Measurements from ENCODE around the gene TRIM46.
"Not testable (repeated sequence)": the region's sequence is repeated elsewhere in the genome, so short reads cannot be mapped to it uniquely, and the experiment has no call there.

Gene TRIM46

DNA sequence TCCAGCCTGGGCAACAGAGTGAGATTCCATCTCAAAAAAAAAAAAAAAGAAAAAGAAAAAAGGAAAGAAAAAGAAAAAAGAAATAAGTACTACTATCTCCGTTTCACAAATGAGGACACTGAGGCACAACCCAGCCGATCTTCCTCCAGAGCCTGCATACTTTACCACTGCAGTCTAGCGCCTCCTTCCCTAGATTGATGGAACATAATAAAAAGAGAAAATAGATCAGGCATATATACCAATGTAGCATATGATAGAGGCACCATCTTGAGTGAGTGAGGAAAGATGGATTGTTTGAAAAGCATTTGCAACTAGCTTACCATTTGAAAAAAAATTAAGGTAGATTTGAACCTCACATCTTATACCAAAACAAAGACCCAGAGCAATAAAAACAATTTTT is 28.2 kb upstream of the TRIM46 start:
- H3K27me3 Mint-ChIP-seq (ENCODE audit: low read depth, poor library complexity), result peaks cover 39% of the 10 kb centered on the region
- H3K4me1 Mint-ChIP-seq, result no peaks in the 10 kb centered on the region
- H3K27ac Mint-ChIP-seq, result no peak overlapping the region

DNA sequence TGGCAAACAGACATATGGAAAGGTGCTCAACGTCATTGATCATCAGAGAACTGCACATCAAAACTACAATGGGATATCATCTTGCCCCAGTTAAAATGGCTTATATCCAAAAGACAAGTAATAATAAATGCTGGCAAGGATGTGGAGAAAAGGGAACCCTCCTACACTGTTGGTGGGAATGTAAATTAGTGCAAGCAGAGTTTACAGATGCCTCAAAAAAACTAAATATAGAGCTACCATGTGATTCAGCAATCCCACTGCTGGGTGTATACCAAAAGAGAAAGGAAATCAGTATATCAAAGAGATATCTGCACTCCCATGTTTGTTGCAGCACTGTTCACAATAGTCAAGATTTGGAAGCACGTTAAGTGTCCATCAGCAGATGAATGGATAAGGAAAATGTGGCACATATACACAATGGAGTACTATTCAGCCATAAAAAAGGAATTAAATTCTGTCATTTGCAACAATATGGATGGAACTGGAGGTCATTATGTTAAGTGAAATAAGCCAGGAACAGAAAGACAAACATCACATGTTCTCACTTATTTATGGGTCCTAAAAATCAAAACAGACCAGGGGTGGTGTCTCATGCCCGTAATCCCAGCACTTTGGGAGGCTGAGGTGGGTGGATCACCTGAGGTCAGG is 17.5 kb upstream of the TRIM46 start:
- peaks cover 31% of the 10 kb centered on the region for H3K27me3 Mint-ChIP-seq (ENCODE audit: low read depth, poor library complexity)
- not testable (repeated sequence) for H3K4me3 Mint-ChIP-seq; H3K9me3 Mint-ChIP-seq; H3K36me3 Mint-ChIP-seq (ENCODE audit: low read depth); H3K4me1 Mint-ChIP-seq; H3K27ac Mint-ChIP-seq; DNase-seq

More for the DNA sequence above, 28.2 kb upstream of the TRIM46 start:
- H3K9me3 Mint-ChIP-seq, result no peaks in the 10 kb centered on the region
- TF ChIP-seq, protein P1, sequence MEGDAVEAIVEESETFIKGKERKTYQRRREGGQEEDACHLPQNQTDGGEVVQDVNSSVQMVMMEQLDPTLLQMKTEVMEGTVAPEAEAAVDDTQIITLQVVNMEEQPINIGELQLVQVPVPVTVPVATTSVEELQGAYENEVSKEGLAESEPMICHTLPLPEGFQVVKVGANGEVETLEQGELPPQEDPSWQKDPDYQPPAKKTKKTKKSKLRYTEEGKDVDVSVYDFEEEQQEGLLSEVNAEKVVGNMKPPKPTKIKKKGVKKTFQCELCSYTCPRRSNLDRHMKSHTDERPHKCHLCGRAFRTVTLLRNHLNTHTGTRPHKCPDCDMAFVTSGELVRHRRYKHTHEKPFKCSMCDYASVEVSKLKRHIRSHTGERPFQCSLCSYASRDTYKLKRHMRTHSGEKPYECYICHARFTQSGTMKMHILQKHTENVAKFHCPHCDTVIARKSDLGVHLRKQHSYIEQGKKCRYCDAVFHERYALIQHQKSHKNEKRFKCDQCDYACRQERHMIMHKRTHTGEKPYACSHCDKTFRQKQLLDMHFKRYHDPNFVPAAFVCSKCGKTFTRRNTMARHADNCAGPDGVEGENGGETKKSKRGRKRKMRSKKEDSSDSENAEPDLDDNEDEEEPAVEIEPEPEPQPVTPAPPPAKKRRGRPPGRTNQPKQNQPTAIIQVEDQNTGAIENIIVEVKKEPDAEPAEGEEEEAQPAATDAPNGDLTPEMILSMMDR (IDR thresholded peaks at IDR 0.05), result no peak
- H3K4me3 Mint-ChIP-seq, result no peak overlapping the region
- DNase-seq, result no peak
- H3K36me3 Mint-ChIP-seq (ENCODE audit: low read depth), result no peaks in the 10 kb centered on the region

DNA sequence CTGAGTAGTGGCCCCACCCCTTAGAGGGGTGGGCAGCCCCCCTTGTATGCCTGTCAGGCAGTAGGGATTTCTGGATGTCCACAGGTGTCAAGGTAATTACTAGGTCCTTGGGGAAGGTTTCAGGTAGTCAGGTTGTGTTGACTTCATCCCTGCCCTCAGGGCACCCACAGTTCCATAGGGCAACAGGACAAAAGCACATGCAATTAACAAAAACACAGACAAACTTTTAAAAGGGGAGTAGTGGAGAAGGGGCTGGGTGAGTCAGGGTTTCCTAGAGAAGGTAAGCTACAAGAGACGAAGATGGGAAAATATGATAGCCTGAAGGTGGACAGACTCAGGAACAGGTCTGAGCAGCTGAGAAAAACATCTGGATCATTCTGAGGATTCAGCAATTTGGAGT is 14.7 kb upstream of the TRIM46 start:
- no peak overlapping the region for H3K4me3 Mint-ChIP-seq
- peaks cover 12% of the 10 kb centered on the region for H3K9me3 Mint-ChIP-seq
- H3K4me1 Mint-ChIP-seq, result no peaks in the 10 kb centered on the region
- DNase-seq, result no peak
- peaks cover 16% of the 10 kb centered on the region for H3K27me3 Mint-ChIP-seq (ENCODE audit: low read depth, poor library complexity)
- no peak overlapping the region for H3K27ac Mint-ChIP-seq
- H3K36me3 Mint-ChIP-seq (ENCODE audit: low read depth), result no peaks in the 10 kb centered on the region
- TF ChIP-seq, protein P1 (IDR thresholded peaks at IDR 0.05), result no peak

DNA sequence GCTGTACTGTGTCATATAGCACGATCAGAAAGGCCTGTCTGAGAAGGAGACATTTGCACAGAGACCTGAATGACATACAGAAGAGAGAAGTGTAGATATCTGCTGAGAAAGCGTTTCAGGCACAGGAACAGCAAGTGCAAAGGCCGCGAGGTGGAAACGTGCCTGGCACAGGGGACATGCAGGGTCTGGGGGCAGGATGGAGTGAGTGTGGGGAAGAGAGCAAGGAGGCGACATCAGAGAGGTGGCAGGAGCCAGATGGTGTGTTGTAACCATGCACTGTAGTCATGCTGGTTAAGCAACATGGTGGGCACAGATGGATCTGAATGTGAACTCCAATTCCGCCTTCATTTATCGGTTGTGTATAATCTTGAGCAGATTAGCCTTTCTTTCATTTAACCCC is 13.5 kb upstream of the TRIM46 start:
- H3K27me3 Mint-ChIP-seq (ENCODE audit: low read depth, poor library complexity), result peaks cover 9% of the 10 kb centered on the region
- peaks cover 10% of the 10 kb centered on the region for H3K9me3 Mint-ChIP-seq
- TF ChIP-seq, protein P1 (IDR thresholded peaks at IDR 0.05), result no peak
- no peaks in the 10 kb centered on the region for H3K36me3 Mint-ChIP-seq (ENCODE audit: low read depth)
- no peak for DNase-seq
- no peaks in the 10 kb centered on the region for H3K4me1 Mint-ChIP-seq
- no peak overlapping the region for H3K4me3 Mint-ChIP-seq
- peak overlapping the region; percentile 13 for H3K27ac Mint-ChIP-seq

DNA sequence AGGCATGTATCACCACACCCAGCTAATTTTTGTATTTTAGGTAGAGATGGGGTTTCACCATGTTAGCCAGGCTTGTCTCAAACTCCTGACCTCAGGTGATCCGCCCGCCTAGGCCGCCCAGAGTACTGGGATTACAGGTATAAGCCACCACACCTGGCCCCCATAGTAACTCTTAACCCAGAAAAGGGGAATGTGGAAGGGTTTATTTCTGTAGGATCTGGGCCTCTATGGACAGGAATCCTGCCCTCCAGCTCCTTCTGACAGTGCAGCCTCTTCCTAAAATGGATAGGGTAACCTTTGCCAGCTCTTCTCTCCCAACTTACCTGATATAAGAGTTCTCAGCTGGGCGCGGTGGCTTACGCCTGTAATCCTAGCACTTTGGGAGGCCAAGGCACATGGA is 11.0 kb upstream of the TRIM46 start:
- peaks cover 23% of the 10 kb centered on the region for H3K4me1 Mint-ChIP-seq
- H3K27me3 Mint-ChIP-seq (ENCODE audit: low read depth, poor library complexity); H3K4me3 Mint-ChIP-seq; H3K36me3 Mint-ChIP-seq (ENCODE audit: low read depth); H3K27ac Mint-ChIP-seq; DNase-seq: not testable (repeated sequence)
- H3K9me3 Mint-ChIP-seq, result peaks cover 11% of the 10 kb centered on the region

DNA sequence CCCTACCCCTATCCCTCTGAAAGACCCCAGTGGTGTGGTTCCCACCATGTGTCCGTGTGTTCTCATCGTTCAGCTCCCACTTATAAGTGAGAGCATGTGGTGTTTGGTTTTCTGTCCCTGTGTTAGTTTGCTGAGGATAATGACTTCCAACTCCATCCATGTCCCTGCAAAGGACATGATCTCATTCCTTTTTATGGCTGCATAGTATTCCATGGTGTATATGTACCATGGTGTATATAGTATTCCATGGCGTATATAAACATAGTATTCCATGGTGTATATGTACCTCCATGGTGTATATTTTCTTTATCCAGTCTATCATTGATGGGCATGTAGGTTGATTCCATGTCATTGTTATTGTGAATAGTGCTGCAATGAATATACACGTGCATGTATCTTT is 9.9 kb upstream of the TRIM46 start:
- H3K9me3 Mint-ChIP-seq, result peaks cover 11% of the 10 kb centered on the region
- H3K27ac Mint-ChIP-seq; H3K27me3 Mint-ChIP-seq (ENCODE audit: low read depth, poor library complexity); H3K36me3 Mint-ChIP-seq (ENCODE audit: low read depth); H3K4me3 Mint-ChIP-seq; DNase-seq: not testable (repeated sequence)
- H3K4me1 Mint-ChIP-seq, result peaks cover 27% of the 10 kb centered on the region

DNA sequence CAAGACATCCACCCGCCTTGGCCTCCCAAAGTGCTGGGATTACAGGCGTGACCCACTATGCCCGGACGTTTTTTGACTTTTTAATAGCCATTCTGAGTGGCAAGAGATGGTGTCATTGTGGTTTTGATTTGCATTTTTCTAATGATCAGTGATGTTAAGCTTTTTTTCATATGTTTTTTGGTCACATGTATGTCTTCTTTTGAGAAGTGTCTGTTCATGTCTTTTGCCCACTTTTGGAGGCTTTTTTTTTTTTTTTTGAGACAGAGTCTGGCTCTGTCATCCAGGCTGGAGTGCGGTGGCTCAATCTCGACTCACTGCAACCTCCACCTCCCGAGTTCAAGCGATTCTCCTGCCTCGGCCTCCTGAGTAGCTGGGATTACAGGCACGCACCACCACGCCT is 9.0 kb upstream of the TRIM46 start:
- H3K4me3 Mint-ChIP-seq; H3K27me3 Mint-ChIP-seq (ENCODE audit: low read depth, poor library complexity); H3K27ac Mint-ChIP-seq; DNase-seq; H3K36me3 Mint-ChIP-seq (ENCODE audit: low read depth): not testable (repeated sequence)
- peaks cover 27% of the 10 kb centered on the region for H3K4me1 Mint-ChIP-seq
- H3K9me3 Mint-ChIP-seq, result peaks cover 11% of the 10 kb centered on the region

DNA sequence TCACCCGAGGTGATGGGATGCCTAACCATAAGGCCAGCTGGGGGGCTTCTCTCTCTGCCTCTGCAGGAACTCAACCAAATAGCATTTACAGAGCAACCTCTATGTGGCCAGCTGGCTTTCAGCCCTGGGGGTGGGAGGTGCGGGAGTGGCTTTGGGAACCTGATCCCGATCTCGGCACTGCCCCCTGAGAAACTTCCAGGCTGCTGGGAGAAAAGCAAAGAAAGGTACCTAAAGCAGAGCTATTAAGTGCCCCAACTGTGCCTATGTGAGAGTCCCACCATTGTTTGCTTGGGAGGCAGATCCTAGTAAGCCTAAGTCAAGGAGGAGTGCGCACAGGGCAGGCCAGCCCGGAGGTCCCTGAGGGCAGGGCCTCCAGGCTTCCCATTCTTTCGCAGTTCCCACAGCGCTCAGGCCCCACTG is 7.6 kb upstream of the TRIM46 start:
- peaks cover 11% of the 10 kb centered on the region for H3K9me3 Mint-ChIP-seq
- TF ChIP-seq, protein P1 (IDR thresholded peaks at IDR 0.05), result no peak
- no peaks in the 10 kb centered on the region for H3K27me3 Mint-ChIP-seq (ENCODE audit: low read depth, poor library complexity)
- peaks cover 27% of the 10 kb centered on the region for H3K4me1 Mint-ChIP-seq
- peak; percentile 54 for DNase-seq
- peak overlapping the region; percentile 94 for H3K27ac Mint-ChIP-seq
- peaks cover 14% of the 10 kb centered on the region for H3K36me3 Mint-ChIP-seq (ENCODE audit: low read depth)
- H3K4me3 Mint-ChIP-seq, result peak overlapping the region; percentile 62

Measured in nephron progenitor cell (in vitro differentiated cells).